Measurements from ENCODE around the gene PARP12.

Gene PARP12

DNA sequence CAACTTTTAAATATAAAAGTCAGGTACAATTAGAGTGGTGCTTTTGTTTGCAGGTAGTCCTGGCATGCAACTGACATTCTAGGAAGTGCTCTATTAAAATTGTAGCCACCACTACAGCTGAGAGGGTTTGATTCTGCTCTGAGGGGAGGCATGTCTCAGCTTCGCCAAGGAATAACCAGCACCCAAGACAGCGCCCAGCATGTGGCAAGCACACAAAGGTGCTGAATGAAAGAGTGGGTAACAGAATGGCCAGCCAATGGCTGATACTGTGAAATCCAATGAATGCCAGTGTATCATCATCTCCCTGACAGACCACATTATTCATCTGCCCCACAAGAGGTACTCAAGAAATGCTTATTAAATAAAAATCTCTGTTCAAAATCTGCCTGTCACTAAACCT lies 6.9 kb downstream of the PARP12 start:
- Mint-ChIP-seq H3K4me1 (peaks cover 78% of the 10 kb centered on the region), H3K4me3 (no peak overlapping the region), H3K36me3 (ENCODE audit: insufficient read depth) (peaks cover 12% of the 10 kb centered on the region), H3K9me3 (no peaks in the 10 kb centered on the region), H3K27me3 (no peaks in the 10 kb centered on the region), H3K27ac (ENCODE audit: low read depth) (peak overlapping the region; percentile 23)
- DNase-seq (ENCODE audit: low spot score in 2 of 2) = no peak
- ATAC-seq (replicated peaks; ENCODE audit: extremely low read depth, poor library complexity, severe bottlenecking) = no peak

GRCh38 chr7:140054751-140055150 lies 8.0 kb downstream of the PARP12 start:
- peaks cover 19% of the 10 kb centered on the region for H3K36me3 Mint-ChIP-seq (ENCODE audit: insufficient read depth)
- no peak for ATAC-seq (replicated peaks; ENCODE audit: extremely low read depth, poor library complexity, severe bottlenecking)
- DNase-seq (ENCODE audit: low spot score in 2 of 2) = no peak
- H3K4me1 Mint-ChIP-seq = peaks cover 78% of the 10 kb centered on the region
- no peaks in the 10 kb centered on the region for H3K27me3 Mint-ChIP-seq
- H3K27ac Mint-ChIP-seq (ENCODE audit: low read depth) = peak overlapping the region; percentile 23
- no peaks in the 10 kb centered on the region for H3K9me3 Mint-ChIP-seq
- H3K4me3 Mint-ChIP-seq = no peak overlapping the region

DNA sequence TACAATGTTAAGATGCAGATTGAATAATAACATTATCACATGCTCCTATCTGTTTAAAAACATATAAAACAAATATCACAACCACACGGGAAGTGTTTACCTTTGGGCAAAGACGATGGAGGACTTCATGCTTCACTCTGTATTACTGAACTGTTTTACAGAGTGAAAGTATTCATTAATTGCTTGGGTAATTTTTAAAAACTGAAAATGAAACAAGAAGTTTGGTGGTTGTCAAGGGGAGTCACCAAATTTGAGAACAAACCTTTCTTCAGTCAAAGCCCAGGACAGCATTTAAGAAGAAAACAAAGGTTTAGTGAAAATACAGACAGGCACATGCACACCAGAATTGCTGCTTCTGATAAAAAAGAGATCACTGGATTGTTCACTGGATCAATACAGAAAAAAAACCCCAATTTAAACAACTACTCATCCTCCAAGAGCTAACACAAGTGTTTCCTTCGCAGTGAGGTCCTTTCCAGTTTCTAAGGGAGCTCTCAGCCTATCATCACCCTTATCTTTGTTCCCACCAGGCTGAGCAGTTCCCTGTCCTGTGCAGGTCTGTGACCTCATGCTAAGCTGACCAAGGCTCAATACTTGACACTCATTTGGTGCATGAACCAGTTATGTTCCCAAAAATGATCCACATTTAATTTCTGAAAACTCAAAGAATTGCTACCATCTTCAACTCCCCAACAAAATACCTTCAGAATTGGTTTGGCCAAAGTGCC lies 8.8 kb downstream of the PARP12 start:
- ATAC-seq (replicated peaks; ENCODE audit: extremely low read depth, poor library complexity, severe bottlenecking) (peak; percentile 46), DNase-seq (ENCODE audit: low spot score in 2 of 2) (no peak)
- peak overlapping the region; percentile 17 for H3K27ac Mint-ChIP-seq (ENCODE audit: low read depth)
- H3K4me3 Mint-ChIP-seq = peak overlapping the region; percentile 37
- no peaks in the 10 kb centered on the region for H3K27me3 Mint-ChIP-seq
- peaks cover 78% of the 10 kb centered on the region for H3K4me1 Mint-ChIP-seq
- peaks cover 21% of the 10 kb centered on the region for H3K36me3 Mint-ChIP-seq (ENCODE audit: insufficient read depth)
- no peaks in the 10 kb centered on the region for H3K9me3 Mint-ChIP-seq

DNA sequence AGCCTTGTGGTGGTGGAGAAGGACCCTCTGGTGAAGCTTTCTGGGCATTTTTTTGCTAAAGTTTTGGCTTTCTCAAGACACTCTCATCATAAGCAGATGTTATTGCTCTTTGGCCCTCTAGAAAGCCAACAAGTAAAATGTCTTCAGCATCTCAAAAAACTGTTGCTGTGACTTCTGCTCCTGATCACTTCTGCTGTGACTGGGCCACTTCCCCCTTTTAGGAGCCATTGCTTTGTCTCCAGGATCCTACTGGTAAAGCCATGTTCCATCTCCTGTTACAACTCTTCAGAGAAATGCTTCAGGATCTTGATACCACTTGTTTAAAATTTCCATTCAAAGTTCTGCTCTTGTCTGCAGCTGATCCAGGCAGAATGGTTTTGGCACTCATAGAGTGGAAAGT lies 10.9 kb downstream of the PARP12 start:
- Mint-ChIP-seq H3K4me1 (peaks cover 65% of the 10 kb centered on the region), H3K27me3 (no peaks in the 10 kb centered on the region), H3K36me3 (ENCODE audit: insufficient read depth) (peaks cover 28% of the 10 kb centered on the region), H3K4me3 (no peak overlapping the region), H3K27ac (ENCODE audit: low read depth) (peak overlapping the region; percentile 82), H3K9me3 (no peaks in the 10 kb centered on the region)
- ATAC-seq (replicated peaks; ENCODE audit: extremely low read depth, poor library complexity, severe bottlenecking) = no peak
- no peak for DNase-seq (ENCODE audit: low spot score in 2 of 2)

GRCh38 chr7:140050100-140050499 lies 12.7 kb downstream of the PARP12 start:
- Mint-ChIP-seq H3K4me3 (no peak overlapping the region), H3K9me3 (no peaks in the 10 kb centered on the region), H3K4me1 (peaks cover 53% of the 10 kb centered on the region), H3K36me3 (ENCODE audit: insufficient read depth) (peaks cover 40% of the 10 kb centered on the region), H3K27me3 (no peaks in the 10 kb centered on the region), H3K27ac (ENCODE audit: low read depth) (peak overlapping the region; percentile 10)
- ATAC-seq (replicated peaks; ENCODE audit: extremely low read depth, poor library complexity, severe bottlenecking) (no peak), DNase-seq (ENCODE audit: low spot score in 2 of 2) (no peak)

DNA sequence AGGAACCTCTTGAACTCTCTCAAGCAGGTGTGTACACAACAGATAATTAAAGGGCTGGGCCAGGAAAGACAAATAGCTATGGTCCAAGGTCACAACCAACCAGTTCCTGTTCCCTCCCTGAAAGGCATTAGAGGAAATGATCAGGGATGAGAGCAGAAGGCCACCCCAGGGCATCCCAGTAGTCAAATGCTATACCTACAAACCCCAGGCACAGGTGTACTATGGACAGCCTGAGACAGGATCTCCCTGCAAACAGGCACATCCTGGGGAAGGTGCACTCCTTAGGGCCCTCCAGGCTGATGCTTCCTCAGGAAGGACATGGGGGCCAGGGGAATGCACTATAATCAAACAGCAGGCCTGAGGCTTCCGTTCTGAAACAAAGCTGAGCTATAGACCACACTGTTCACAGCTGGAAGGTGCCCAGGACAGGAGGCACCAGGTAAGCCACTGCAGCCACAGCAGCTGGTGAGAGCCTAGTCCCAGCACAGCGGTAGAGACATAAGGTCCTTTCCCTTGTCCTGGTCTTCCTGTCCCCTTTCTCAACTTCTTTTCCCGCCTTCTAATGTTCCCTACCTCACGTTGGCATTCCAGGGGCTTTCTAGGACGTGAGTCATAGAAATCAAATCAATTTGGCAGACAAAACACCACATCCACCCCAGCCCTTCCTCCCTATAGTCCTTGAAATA lies 13.3 kb downstream of the PARP12 start:
- H3K4me3 Mint-ChIP-seq = no peak overlapping the region
- peaks cover 47% of the 10 kb centered on the region for H3K4me1 Mint-ChIP-seq
- H3K36me3 Mint-ChIP-seq (ENCODE audit: insufficient read depth) = peaks cover 42% of the 10 kb centered on the region
- H3K27me3 Mint-ChIP-seq = no peaks in the 10 kb centered on the region
- DNase-seq (ENCODE audit: low spot score in 2 of 2) = no peak
- no peaks in the 10 kb centered on the region for H3K9me3 Mint-ChIP-seq
- no peak for ATAC-seq (replicated peaks; ENCODE audit: extremely low read depth, poor library complexity, severe bottlenecking)
- H3K27ac Mint-ChIP-seq (ENCODE audit: low read depth) = peak overlapping the region; percentile 2

GRCh38 chr7:140048989-140049338 lies 13.8 kb downstream of the PARP12 start:
- peak overlapping the region; percentile 2 for H3K27ac Mint-ChIP-seq (ENCODE audit: low read depth)
- peaks cover 45% of the 10 kb centered on the region for H3K36me3 Mint-ChIP-seq (ENCODE audit: insufficient read depth)
- no peak overlapping the region for H3K4me3 Mint-ChIP-seq
- ATAC-seq (replicated peaks; ENCODE audit: extremely low read depth, poor library complexity, severe bottlenecking) (no peak), DNase-seq (ENCODE audit: low spot score in 2 of 2) (no peak)
- no peaks in the 10 kb centered on the region for H3K9me3 Mint-ChIP-seq
- H3K27me3 Mint-ChIP-seq = no peaks in the 10 kb centered on the region
- H3K4me1 Mint-ChIP-seq = peaks cover 42% of the 10 kb centered on the region

GRCh38 chr7:140048138-140048537 lies 14.6 kb downstream of the PARP12 start:
- Mint-ChIP-seq H3K4me3 (no peak overlapping the region), H3K4me1 (peaks cover 33% of the 10 kb centered on the region), H3K36me3 (ENCODE audit: insufficient read depth) (peaks cover 51% of the 10 kb centered on the region), H3K9me3 (no peaks in the 10 kb centered on the region), H3K27me3 (no peaks in the 10 kb centered on the region), H3K27ac (ENCODE audit: low read depth) (peak overlapping the region; percentile 52)
- DNase-seq (ENCODE audit: low spot score in 2 of 2) (no peak), ATAC-seq (replicated peaks; ENCODE audit: extremely low read depth, poor library complexity, severe bottlenecking) (no peak)

- Mint-ChIP-seq H3K27me3 (no peaks in the 10 kb centered on the region), H3K36me3 (ENCODE audit: insufficient read depth) (peaks cover 47% of the 10 kb centered on the region), H3K4me1 (peaks cover 28% of the 10 kb centered on the region), H3K9me3 (no peaks in the 10 kb centered on the region), H3K4me3 (no peak overlapping the region), H3K27ac (ENCODE audit: low read depth) (peak overlapping the region; percentile 52)
- ATAC-seq (replicated peaks; ENCODE audit: extremely low read depth, poor library complexity, severe bottlenecking) = no peak
- DNase-seq (ENCODE audit: low spot score in 2 of 2) = no peak
These were observed 15.6 kb downstream of the PARP12 start for GRCh38 chr7:140047197-140047596.

- Mint-ChIP-seq H3K27ac (ENCODE audit: low read depth) (peak overlapping the region; percentile 74), H3K36me3 (ENCODE audit: insufficient read depth) (peaks cover 46% of the 10 kb centered on the region), H3K27me3 (no peaks in the 10 kb centered on the region)
These were observed 17.1 kb downstream of the PARP12 start for GRCh38 chr7:140045697-140046096.

GRCh38 chr7:140044251-140044650 lies 18.5 kb downstream of the PARP12 start:
- peaks cover 7% of the 10 kb centered on the region for H3K4me1 Mint-ChIP-seq
- no peaks in the 10 kb centered on the region for H3K9me3 Mint-ChIP-seq
- no peak for ATAC-seq (replicated peaks; ENCODE audit: extremely low read depth, poor library complexity, severe bottlenecking)
- DNase-seq (ENCODE audit: low spot score in 2 of 2) = no peak
- H3K36me3 Mint-ChIP-seq (ENCODE audit: insufficient read depth) = peaks cover 44% of the 10 kb centered on the region
- H3K27me3 Mint-ChIP-seq = no peaks in the 10 kb centered on the region
- no peak overlapping the region for H3K4me3 Mint-ChIP-seq
- no peak overlapping the region for H3K27ac Mint-ChIP-seq (ENCODE audit: low read depth)

More at GRCh38 chr7:140045697-140046096, 17.1 kb downstream of the PARP12 start:
- ATAC-seq (replicated peaks; ENCODE audit: extremely low read depth, poor library complexity, severe bottlenecking) (no peak), DNase-seq (ENCODE audit: low spot score in 2 of 2) (no peak)
- Mint-ChIP-seq H3K9me3 (no peaks in the 10 kb centered on the region), H3K4me3 (no peak overlapping the region), H3K4me1 (peaks cover 18% of the 10 kb centered on the region)

DNA sequence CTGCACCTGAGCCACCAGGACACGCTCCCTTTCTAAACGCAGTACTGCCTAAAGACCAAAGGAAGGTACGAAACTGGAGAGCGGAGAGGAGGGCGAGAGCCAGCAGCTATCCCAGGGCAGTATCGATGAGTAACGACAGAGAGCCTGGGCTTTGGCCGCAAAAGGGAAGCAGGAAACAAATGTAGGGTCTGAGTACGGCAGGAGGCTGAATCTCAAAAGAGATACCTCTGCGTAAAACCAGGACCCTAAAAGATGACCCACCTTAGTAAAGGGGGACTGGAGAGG lies 20.4 kb downstream of the PARP12 start:
- Mint-ChIP-seq H3K27me3 (no peaks in the 10 kb centered on the region), H3K4me1 (peaks cover 17% of the 10 kb centered on the region), H3K36me3 (ENCODE audit: insufficient read depth) (peaks cover 43% of the 10 kb centered on the region), H3K9me3 (no peaks in the 10 kb centered on the region), H3K27ac (ENCODE audit: low read depth) (no peak overlapping the region), H3K4me3 (no peak overlapping the region)
- ATAC-seq (replicated peaks; ENCODE audit: extremely low read depth, poor library complexity, severe bottlenecking) (no peak), DNase-seq (ENCODE audit: low spot score in 2 of 2) (no peak)

GRCh38 chr7:140041659-140042385 lies 20.9 kb downstream of the PARP12 start:
- Mint-ChIP-seq H3K27me3 (no peaks in the 10 kb centered on the region), H3K9me3 (no peaks in the 10 kb centered on the region), H3K4me1 (peaks cover 20% of the 10 kb centered on the region), H3K4me3 (no peak overlapping the region), H3K27ac (ENCODE audit: low read depth) (no peak overlapping the region), H3K36me3 (ENCODE audit: insufficient read depth) (peaks cover 43% of the 10 kb centered on the region)
- no peak for ATAC-seq (replicated peaks; ENCODE audit: extremely low read depth, poor library complexity, severe bottlenecking)
- DNase-seq (ENCODE audit: low spot score in 2 of 2) = no peak

All from central memory CD8-positive, alpha-beta T cell (primary cell).